Duodenal mucosa (tissue), 2 donors: ENCODE measurements around the gene TRMT44.

Experiments
- H3K27ac ChIP-seq: one replicate; pipeline ENCODE4 v1.7.0; 2013; ENCODE audit warnings: low read depth, low read length
- H3K27me3 ChIP-seq, 2 donors: one replicate each; pipeline ENCODE4 v1.7.0; 2013; ENCODE audit warnings: low read length in 2 of 2, control low read depth in 1 of 2; ENCODE audit not compliant: insufficient read depth in 2 of 2, control insufficient read depth in 1 of 2
- H3K36me3 ChIP-seq, 2 donors: one replicate each; pipeline ENCODE4 v1.7.0; 2013; ENCODE audit warnings: low read length in 2 of 2, control low read depth in 1 of 2; ENCODE audit not compliant: insufficient read depth in 2 of 2, control insufficient read depth in 1 of 2
- H3K4me1 ChIP-seq, 2 donors: one replicate each; pipeline ENCODE4 v1.7.0; 2013; ENCODE audit warnings: low read length in 2 of 2, control low read depth in 1 of 2; ENCODE audit not compliant: insufficient read depth in 2 of 2, control insufficient read depth in 1 of 2
- H3K4me3 ChIP-seq, 2 donors: one replicate each; pipeline ENCODE4 v1.7.0; 2013; ENCODE audit warnings: low read length in 2 of 2, low read depth in 1 of 2
- H3K9ac ChIP-seq, 2 donors: one replicate each; pipeline ENCODE4 v1.7.0; 2013; ENCODE audit warnings: low read length in 2 of 2, low read depth in 1 of 2
- H3K9me3 ChIP-seq, 2 donors: one replicate each; pipeline ENCODE4 v1.7.0; 2013; ENCODE audit warnings: low read length in 2 of 2, control low read depth in 1 of 2; ENCODE audit not compliant: control insufficient read depth in 1 of 2

The TRMT44 gene

DNA sequence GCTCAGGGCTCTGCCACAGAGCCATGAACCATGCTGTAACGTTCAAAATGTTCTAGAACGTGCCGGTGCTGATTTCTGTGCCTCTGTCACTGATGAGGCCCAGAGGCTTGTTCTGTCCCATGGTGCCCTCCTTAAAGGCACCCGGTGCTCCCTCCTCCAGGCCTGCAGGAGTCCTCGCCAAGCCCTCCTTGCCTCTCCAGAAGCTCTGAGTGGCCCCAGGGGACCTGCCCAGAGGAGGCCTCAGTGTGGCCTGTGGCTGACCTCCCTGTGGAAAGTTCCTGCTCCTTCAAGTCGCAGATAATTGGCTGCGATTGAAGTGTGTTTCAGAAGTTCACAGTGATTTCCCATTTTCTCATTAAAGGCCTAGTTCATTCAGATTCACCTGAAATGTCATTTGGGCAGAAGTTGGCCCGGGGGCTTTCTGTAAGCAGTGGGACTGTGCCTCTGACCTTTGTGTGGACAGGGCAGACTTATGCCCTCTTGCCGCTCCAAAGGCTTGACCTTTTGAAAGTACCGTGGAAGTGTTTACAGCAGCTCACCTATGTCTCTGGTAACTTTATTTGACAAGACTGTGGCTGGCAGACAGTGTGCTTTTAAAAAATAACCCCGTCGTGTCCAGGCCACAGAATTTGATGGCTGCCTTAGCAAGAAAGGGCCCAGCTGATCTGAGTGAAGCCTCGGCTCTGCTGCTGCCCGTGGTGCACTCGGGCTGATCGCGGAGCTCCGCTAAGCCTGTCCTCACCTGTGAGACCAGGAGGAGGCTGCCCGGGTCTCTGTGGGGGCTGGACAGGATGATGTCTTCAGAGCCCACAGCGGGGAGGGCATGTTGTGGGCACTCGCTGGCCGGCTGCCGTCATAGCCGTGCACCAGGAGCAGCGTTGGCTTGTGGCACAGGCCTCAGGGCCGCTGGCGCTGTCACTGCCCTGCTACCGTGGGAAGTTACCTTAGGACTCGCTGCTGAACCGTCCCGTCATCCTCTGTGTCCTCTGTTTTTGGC lies 25.3 kb downstream of the TRMT44 start:
- Histone ChIP-seq H3K4me3 (no peak overlapping the region), H3K27me3 (no peaks in the 10 kb centered on the region), H3K36me3 (peaks cover 0 to 68% of the 10 kb centered on the region in 2 donors), H3K9me3 (no peaks in the 10 kb centered on the region), H3K9ac (no peak overlapping the region), H3K4me1 (no peaks in the 10 kb centered on the region), H3K27ac (no peak overlapping the region)

DNA sequence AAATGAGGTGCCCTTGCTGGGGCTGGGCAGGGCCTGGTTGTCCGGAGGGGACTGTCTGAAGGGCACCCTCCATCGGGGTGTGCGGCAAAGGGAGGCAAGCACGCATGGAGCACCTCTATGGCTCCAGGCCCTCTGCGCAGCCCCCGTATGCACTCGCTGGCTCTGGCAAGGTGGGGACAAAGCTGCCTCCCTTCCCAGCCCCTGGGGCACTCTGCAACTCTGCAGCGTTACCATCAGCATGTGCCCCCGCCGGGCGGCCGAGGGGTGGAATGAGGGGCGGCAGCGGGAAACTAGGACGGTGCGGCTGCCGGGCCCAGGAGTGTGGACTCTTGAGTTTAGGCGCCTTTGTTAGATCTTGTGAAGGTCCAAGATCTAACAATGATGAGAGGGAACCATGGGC lies 26.4 kb downstream of the TRMT44 start:
- peaks cover 0 to 58% of the 10 kb centered on the region in 2 donors for H3K36me3 ChIP-seq
- H3K4me1 ChIP-seq: no peaks in the 10 kb centered on the region
- H3K27me3 ChIP-seq: no peaks in the 10 kb centered on the region
- no peak overlapping the region for H3K4me3 ChIP-seq
- no peak overlapping the region for H3K9ac ChIP-seq
- no peaks in the 10 kb centered on the region for H3K9me3 ChIP-seq
- no peak overlapping the region for H3K27ac ChIP-seq

DNA sequence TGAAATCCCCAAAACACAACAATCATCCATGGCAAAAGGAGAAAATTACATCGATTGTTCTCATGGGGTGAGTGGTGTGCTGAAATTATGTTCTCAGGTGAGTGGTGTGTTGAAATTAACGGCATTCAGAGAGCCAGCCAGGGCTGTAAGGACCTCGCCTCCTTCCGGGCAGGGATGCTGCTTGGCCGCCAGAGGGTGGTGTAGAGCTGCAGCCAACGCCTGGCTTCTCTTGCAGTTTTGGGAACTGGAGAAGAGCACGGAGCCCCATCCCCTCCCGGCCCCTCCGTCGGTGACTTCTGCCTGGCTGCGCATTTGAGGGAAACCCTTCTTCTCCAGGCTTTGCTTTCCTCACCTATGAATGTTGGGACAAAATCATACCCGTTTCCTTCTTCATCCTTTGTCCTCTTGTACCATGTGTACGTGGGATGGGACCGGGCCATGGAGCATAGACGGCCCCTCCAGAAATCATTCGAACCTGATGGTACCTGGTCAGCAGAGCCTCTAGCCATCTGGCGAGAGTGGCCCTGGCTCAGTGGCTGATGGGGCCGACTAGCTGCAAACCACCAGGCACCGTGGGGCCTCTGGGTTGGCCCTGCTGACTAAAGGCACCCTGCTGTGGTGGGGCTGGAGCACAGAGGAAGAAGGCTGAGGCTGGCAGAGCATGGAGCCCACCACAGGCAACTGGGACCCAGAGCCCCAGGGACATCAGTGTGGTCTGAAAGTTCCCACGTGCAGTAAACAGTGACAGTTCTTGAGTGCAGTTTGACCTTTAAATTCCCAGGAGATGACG lies 28.4 kb downstream of the TRMT44 start:
- no peaks in the 10 kb centered on the region for H3K9me3 ChIP-seq
- H3K27ac ChIP-seq: no peak overlapping the region
- no peak overlapping the region for H3K9ac ChIP-seq
- peaks cover 0 to 53% of the 10 kb centered on the region in 2 donors for H3K36me3 ChIP-seq
- H3K4me1 ChIP-seq: peaks cover 0 to 5% of the 10 kb centered on the region in 2 donors
- no peak overlapping the region for H3K4me3 ChIP-seq
- H3K27me3 ChIP-seq: no peaks in the 10 kb centered on the region

GRCh38 chr4:8469550-8469949 lies 29.0 kb downstream of the TRMT44 start:
- peaks cover 0 to 48% of the 10 kb centered on the region in 2 donors for H3K36me3 ChIP-seq
- H3K9me3 ChIP-seq: no peaks in the 10 kb centered on the region
- no peak overlapping the region for H3K4me3 ChIP-seq
- H3K27ac ChIP-seq: no peak overlapping the region
- no peaks in the 10 kb centered on the region for H3K27me3 ChIP-seq
- H3K9ac ChIP-seq: no peak overlapping the region
- H3K4me1 ChIP-seq: peaks cover 0 to 5% of the 10 kb centered on the region in 2 donors

DNA sequence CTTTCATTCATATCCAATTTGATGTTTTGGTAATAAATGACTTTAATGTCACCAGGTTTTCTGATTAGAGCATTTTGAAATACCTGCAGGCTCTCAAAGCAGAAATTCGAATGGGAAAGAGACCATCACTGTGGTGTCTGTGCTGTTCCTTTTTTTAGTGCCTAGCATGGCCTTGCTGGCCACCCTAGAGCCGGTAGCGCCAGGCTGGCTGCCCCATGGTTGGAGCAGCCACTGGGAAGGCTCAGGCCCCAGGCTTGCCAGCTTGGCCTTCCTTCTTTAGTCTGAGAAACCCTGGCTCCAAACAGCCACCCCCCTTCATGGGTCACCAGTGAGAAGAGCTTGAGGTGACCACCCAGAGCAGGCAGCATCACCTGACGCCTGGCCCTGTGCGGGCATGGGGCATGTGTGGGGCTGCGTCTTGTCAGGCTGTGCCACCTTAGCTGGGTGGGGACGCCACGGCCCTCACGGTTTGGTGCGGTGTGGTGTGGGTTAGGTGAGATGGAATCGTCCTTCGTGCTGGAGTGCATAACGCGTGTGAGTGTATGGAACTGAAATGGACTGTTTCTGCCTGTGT lies 30.0 kb downstream of the TRMT44 start:
- no peak overlapping the region for H3K9ac ChIP-seq
- no peak overlapping the region for H3K27ac ChIP-seq
- peaks cover 0 to 43% of the 10 kb centered on the region in 2 donors for H3K36me3 ChIP-seq
- H3K4me3 ChIP-seq: no peak overlapping the region
- H3K27me3 ChIP-seq: no peaks in the 10 kb centered on the region
- H3K4me1 ChIP-seq: peaks cover 0 to 5% of the 10 kb centered on the region in 2 donors
- no peaks in the 10 kb centered on the region for H3K9me3 ChIP-seq

GRCh38 chr4:8471211-8471875 lies 30.8 kb downstream of the TRMT44 start:
- peaks cover 0 to 5% of the 10 kb centered on the region in 2 donors for H3K4me1 ChIP-seq
- H3K27ac ChIP-seq: no peak overlapping the region
- no peak overlapping the region for H3K4me3 ChIP-seq
- H3K9me3 ChIP-seq: no peaks in the 10 kb centered on the region
- H3K36me3 ChIP-seq: peaks cover 0 to 43% of the 10 kb centered on the region in 2 donors
- no peaks in the 10 kb centered on the region for H3K27me3 ChIP-seq
- H3K9ac ChIP-seq: no peak overlapping the region

DNA sequence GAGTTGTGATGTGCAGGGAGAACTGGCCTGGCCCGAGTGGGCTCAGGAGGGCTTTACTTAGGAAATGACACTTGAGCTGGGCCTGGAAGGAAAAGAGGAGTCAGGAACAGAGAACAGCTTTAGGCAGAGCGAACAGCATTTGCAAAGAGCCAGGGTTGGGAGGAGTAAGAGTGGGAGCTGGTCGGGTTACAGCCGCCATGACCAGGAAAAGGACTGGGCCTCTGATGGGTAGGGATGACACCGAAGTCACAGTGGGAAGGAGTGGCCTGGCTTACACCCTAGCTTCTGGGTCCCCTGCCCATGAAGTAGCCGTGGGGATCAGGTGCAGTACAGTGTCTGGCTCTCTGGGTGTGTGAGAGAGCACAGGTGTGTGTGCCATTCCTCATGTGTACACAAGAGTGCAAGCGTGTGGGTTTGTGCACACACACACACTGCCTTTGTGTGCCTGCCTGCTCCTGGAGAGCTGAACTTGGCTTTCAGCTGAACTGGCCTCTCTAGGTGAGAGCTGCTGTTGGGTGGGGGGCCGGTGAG lies 31.6 kb downstream of the TRMT44 start:
- H3K9me3 ChIP-seq: no peaks in the 10 kb centered on the region
- H3K4me1 ChIP-seq: peaks cover 0 to 5% of the 10 kb centered on the region in 2 donors
- H3K27ac ChIP-seq: no peak overlapping the region
- H3K4me3 ChIP-seq: no peak overlapping the region
- no peaks in the 10 kb centered on the region for H3K27me3 ChIP-seq
- peaks cover 3 to 36% of the 10 kb centered on the region in 2 donors for H3K36me3 ChIP-seq
- H3K9ac ChIP-seq: no peak overlapping the region

- H3K4me3 ChIP-seq: no peak overlapping the region
- no peak overlapping the region for H3K9ac ChIP-seq
- no peaks in the 10 kb centered on the region for H3K9me3 ChIP-seq
- no peak overlapping the region for H3K27ac ChIP-seq
- H3K4me1 ChIP-seq: peaks cover 0 to 5% of the 10 kb centered on the region in 2 donors
- peaks cover 3 to 35% of the 10 kb centered on the region in 2 donors for H3K36me3 ChIP-seq
- H3K27me3 ChIP-seq: no peaks in the 10 kb centered on the region
Measured at GRCh38 chr4:8472689-8473197, 32.2 kb downstream of the TRMT44 start.

DNA sequence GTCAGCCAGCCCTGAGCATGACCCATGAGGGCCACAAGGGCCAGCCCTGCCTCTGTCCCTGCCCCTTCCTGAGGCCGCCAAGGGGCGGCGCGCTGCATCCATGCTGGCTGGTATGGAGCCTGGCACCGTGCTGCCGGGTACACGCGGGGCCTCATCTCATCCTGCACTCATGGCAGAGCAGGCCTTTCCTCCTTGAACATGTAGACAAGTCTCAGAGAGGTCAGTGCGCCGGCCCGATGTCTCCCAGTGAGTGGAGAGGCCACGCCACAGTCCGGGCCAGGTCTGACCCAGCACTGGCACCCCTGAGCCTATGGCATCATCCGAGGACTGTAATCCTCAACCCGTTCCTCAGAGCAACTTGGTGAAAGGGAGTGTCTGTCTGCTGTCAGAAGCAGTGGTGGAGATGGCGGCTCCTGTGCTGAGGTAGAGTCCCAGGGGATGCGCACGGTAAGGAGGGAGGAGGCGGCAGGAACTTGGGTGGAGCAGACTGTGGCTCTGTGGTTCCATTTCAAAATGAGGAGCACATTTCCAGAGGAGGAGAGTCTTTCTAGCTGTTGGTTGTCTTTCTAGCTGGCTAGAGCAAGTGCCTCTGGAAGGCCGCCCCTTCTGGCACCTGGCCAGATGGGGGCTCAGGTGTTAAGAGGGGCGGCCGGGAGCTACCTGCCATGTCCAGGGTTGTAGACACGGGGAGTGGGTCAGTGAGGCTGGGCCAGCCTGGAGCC lies 32.8 kb downstream of the TRMT44 start:
- Histone ChIP-seq H3K4me3 (no peak overlapping the region), H3K9ac (no peak overlapping the region), H3K36me3 (peaks cover 3 to 29% of the 10 kb centered on the region in 2 donors), H3K27me3 (no peaks in the 10 kb centered on the region), H3K27ac (no peak overlapping the region), H3K9me3 (no peaks in the 10 kb centered on the region), H3K4me1 (peaks cover 0 to 5% of the 10 kb centered on the region in 2 donors)
